Transverse colon (tissue), 3 donors: Measurements from ENCODE around the gene MASP2.

ENCODE experiments used
- CTCF ChIP-seq, 5 experiments: fragments of 200-600 bp in 3 of 5; fragments of 450-650 bp in 2 of 5; sonication (generic) in 3 of 5; IDR thresholded peaks; 1 replicate in 2 of 5; 2 replicates in 3 of 5; pipeline ENCODE4 v1.5.1; 2016 to 2017; ENCODE audit warnings: antibody characterized with exemption in 5 of 5, inconsistent platforms in 3 of 5, mild to moderate bottlenecking in 2 of 5, moderate library complexity in 1 of 5
- EP300 ChIP-seq: sonication (generic); formaldehyde crosslinking; IDR thresholded peaks from one replicate; pipeline ENCODE4 v1.6.1; 2017; ENCODE audit warnings: antibody characterized with exemption, low read depth

- TF ChIP-seq CTCF (IDR thresholded peaks at IDR 0.05) (no peak), EP300 (no peak)
These were observed 20.9 kb upstream of the MASP2 start for GRCh38 chr1:11067716-11068599.
